ENCODE measurements around the gene KIAA1143. TPM values are rescaled to one million over a fixed set of nuclear protein-coding genes. Genes with fewer than 3 reads are reported as not detected.
A peak's percentile ranks its signal among the peaks of the same experiment; 100 is the strongest.

The KIAA1143 gene
- total RNA-seq, 1 experiment from 2014 or later = 29.0 TPM

DNA sequence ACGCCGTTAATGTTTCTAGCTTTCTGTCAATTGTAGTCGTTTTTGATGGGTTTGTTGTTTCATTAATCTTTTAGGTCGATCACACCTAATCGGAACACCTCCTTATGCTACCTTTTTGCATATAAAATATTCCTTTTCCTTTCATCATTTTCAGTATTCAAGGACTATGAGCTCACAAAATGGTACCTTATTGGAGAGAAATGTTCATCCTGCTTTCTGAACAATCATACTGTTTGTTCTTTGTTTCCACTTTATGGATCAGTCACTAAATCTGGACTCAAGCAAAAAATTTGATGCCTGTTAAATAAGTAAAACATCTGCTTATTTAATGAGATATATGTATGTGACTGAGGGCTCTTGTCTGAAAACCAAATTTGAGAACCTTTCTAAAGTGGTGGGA lies 1.3 kb upstream of the KIAA1143 start:
- Mint-ChIP-seq H3K36me3 (ENCODE audit: insufficient read depth, unreplicated experiment) (peaks cover 34% of the 10 kb centered on the region), H3K4me1 (ENCODE audit: low read depth, unreplicated experiment) (no peaks in the 10 kb centered on the region), H3K4me3 (ENCODE audit: unreplicated experiment) (peak overlapping the region; percentile 93), H3K27me3 (ENCODE audit: insufficient read depth, unreplicated experiment) (no peaks in the 10 kb centered on the region), H3K9me3 (ENCODE audit: unreplicated experiment) (peaks cover 20% of the 10 kb centered on the region), H3K27ac (ENCODE audit: unreplicated experiment) (peak overlapping the region; percentile 94)
- BruUV-seq (replicated peaks) = no TSS peak
- CTCF ChIA-PET = no interaction called here
- TF ChIP-seq CTCF (IDR thresholded peaks at IDR 0.05; ENCODE audit: insufficient read depth in 1 of 2, low read depth in 1 of 2, low read length in 1 of 2, severe bottlenecking in 1 of 2, unreplicated experiment in 1 of 2) = no peak
- Histone ChIP-seq H3K36me3 (ENCODE audit: control insufficient read depth, insufficient read depth, low read length) (peaks cover 3% of the 10 kb centered on the region), H3K4me1 (no peaks in the 10 kb centered on the region; the same call in 1 of the 2 replicates), H3K27me3 (replicated peaks; ENCODE audit: control insufficient read depth, insufficient read depth, low read length) (no peaks in the 10 kb centered on the region), H3K4me3 (ENCODE audit: low read depth, low read length) (peak overlapping the region; percentile 75), H3K9me3 (peaks cover 8% of the 10 kb centered on the region)
- no peak for DNase-seq
- POLR2A ChIA-PET = interaction anchor here (1.0 kb wide), 1 partner anchor 16 kb away, joined by 4 read pairs; no protein-coding TSS in a partner anchor
- intact Hi-C loops (cut with micrococcal nuclease; ENCODE audit: unreplicated experiment) = no loop called here

GRCh38 chr3:44762170-44762677 lies 805 bp upstream of the KIAA1143 start:
- no peaks in the 10 kb centered on the region for H3K4me1 Mint-ChIP-seq (ENCODE audit: low read depth, unreplicated experiment)
- DNase-seq = no peak
- intact Hi-C loops (cut with micrococcal nuclease; ENCODE audit: unreplicated experiment) = no loop called here
- ChIA-PET POLR2A (interaction anchor here (1.0 to 1.2 kb wide), 3 partner anchors 15 to 424 kb away, joined by 4 to 5 read pairs (median 4); partner anchors contain the start of gene TCAIM), CTCF (interaction anchor here (0.6 to 0.7 kb wide), 2 partner anchors 75 to 761 kb away, joined by 3 to 4 read pairs; no protein-coding TSS in a partner anchor)
- H3K27ac Mint-ChIP-seq (ENCODE audit: unreplicated experiment) = peak overlapping the region; percentile 94
- BruUV-seq (replicated peaks) = no TSS peak
- TF ChIP-seq CTCF (IDR thresholded peaks at IDR 0.05; ENCODE audit: insufficient read depth in 1 of 2, low read depth in 1 of 2, low read length in 1 of 2, severe bottlenecking in 1 of 2, unreplicated experiment in 1 of 2) = no peak
- Histone ChIP-seq H3K4me1 (no peaks in the 10 kb centered on the region; the same call in 1 of the 2 replicates), H3K9me3 (peaks cover 8% of the 10 kb centered on the region), H3K36me3 (ENCODE audit: control insufficient read depth, insufficient read depth, low read length) (peaks cover 3% of the 10 kb centered on the region), H3K4me3 (ENCODE audit: low read depth, low read length) (peak overlapping the region; percentile 75), H3K27me3 (replicated peaks; ENCODE audit: control insufficient read depth, insufficient read depth, low read length) (no peaks in the 10 kb centered on the region)
- peaks cover 35% of the 10 kb centered on the region for H3K36me3 Mint-ChIP-seq (ENCODE audit: insufficient read depth, unreplicated experiment)
- H3K27me3 Mint-ChIP-seq (ENCODE audit: insufficient read depth, unreplicated experiment) = no peaks in the 10 kb centered on the region
- H3K9me3 Mint-ChIP-seq (ENCODE audit: unreplicated experiment) = peaks cover 21% of the 10 kb centered on the region
- H3K4me3 Mint-ChIP-seq (ENCODE audit: unreplicated experiment) = peak overlapping the region; percentile 93

DNA sequence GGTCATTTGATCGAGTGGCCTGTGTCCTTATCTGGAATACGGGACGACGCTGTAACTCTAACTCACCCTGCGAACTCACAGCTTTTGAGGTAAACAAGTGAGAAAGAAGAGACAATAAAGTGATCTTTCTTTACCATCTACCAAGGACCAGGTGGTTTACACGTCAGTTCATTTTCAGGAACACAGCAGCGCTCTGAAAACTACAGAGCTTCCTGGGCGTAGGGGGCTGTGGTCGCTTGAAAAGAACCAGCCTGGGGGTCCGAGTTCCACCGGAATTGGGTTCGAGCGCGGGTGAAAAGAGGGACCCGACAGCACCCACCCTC lies 357 bp downstream of the KIAA1143 start:
- Mint-ChIP-seq H3K27me3 (ENCODE audit: insufficient read depth, unreplicated experiment) (no peaks in the 10 kb centered on the region), H3K9me3 (ENCODE audit: unreplicated experiment) (peaks cover 21% of the 10 kb centered on the region), H3K4me3 (ENCODE audit: unreplicated experiment) (peak overlapping the region; percentile 93), H3K4me1 (ENCODE audit: low read depth, unreplicated experiment) (no peaks in the 10 kb centered on the region), H3K36me3 (ENCODE audit: insufficient read depth, unreplicated experiment) (peaks cover 30% of the 10 kb centered on the region), H3K27ac (ENCODE audit: unreplicated experiment) (peak overlapping the region; percentile 94)
- DNase-seq = no peak
- POLR2A ChIA-PET = interaction anchor here (1.1 to 1.2 kb wide), 2 partner anchors 32 to 423 kb away, joined by 4 to 5 read pairs; partner anchors contain the start of gene TCAIM
- CTCF ChIA-PET = no interaction called here
- intact Hi-C loops (cut with micrococcal nuclease; ENCODE audit: unreplicated experiment) = loop anchor here (1.0 kb wide), 1 partner anchor 32 kb away; the partner anchor contains the start of gene ZNF501
- no peaks in the 10 kb centered on the region; the same call in 1 of the 2 replicates for H3K36me3 ChIP-seq (ENCODE audit: control insufficient read depth, insufficient read depth, low read length)
- no peaks in the 10 kb centered on the region; the same call in 1 of the 2 replicates for H3K4me1 ChIP-seq
- H3K4me3 ChIP-seq (ENCODE audit: low read depth, low read length) = peak overlapping the region; percentile 75
- BruUV-seq (replicated peaks) = TSS peak; percentile 47
- no peaks in the 10 kb centered on the region for H3K27me3 ChIP-seq (replicated peaks; ENCODE audit: control insufficient read depth, insufficient read depth, low read length)
- H3K9me3 ChIP-seq = peaks cover 8% of the 10 kb centered on the region; the same call in 1 of the 2 replicates
- TF ChIP-seq CTCF (IDR thresholded peaks at IDR 0.05; ENCODE audit: insufficient read depth in 1 of 2, low read depth in 1 of 2, low read length in 1 of 2, severe bottlenecking in 1 of 2, unreplicated experiment in 1 of 2) = no peak

All from Caco-2 (cell line).